ENCODE measurements around the gene KRTAP22-1.

GRCh38 chr21:30598802-30599201 lies 2.1 kb upstream of the KRTAP22-1 start, which contains the start of gene KRTAP6-2:
- no peak for TF ChIP-seq POLR2A (IDR thresholded peaks at IDR 0.05)
- TF ChIP-seq CTCF (IDR thresholded peaks at IDR 0.05), result no peak
